ENCODE measurements around the gene TP53BP2. TPM values are rescaled to one million over a fixed set of nuclear protein-coding genes. Genes with fewer than 3 reads are reported as not detected.
A peak's percentile ranks its signal among the peaks of the same experiment; 100 is the strongest.

The TP53BP2 gene
- total RNA-seq, 4 donors from 2014 or later: 25.6 to 66.7 (median 50.8) TPM

DNA sequence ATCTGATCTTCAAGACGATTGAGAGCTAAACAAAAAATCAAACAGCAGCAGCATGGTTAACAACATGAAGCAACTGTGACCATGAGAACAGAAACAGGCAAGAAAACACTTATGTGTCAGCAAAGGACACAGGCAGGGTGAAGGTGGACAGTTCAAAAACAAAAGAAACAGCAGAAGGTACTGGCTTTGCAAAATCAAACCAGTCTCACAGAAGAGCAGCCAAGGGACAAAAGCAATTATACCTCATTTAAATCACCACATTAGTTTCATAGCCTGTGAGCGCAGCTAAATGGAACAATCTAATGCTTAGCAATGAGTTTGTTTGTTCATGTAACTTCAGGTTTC is 74.3 kb downstream of the TP53BP2 start:
- H3K9me3 ChIP-seq: no peaks in the 10 kb centered on the region
- TF ChIP-seq POLR2A (IDR thresholded peaks at IDR 0.05): no peak
- TF ChIP-seq, protein P1, sequence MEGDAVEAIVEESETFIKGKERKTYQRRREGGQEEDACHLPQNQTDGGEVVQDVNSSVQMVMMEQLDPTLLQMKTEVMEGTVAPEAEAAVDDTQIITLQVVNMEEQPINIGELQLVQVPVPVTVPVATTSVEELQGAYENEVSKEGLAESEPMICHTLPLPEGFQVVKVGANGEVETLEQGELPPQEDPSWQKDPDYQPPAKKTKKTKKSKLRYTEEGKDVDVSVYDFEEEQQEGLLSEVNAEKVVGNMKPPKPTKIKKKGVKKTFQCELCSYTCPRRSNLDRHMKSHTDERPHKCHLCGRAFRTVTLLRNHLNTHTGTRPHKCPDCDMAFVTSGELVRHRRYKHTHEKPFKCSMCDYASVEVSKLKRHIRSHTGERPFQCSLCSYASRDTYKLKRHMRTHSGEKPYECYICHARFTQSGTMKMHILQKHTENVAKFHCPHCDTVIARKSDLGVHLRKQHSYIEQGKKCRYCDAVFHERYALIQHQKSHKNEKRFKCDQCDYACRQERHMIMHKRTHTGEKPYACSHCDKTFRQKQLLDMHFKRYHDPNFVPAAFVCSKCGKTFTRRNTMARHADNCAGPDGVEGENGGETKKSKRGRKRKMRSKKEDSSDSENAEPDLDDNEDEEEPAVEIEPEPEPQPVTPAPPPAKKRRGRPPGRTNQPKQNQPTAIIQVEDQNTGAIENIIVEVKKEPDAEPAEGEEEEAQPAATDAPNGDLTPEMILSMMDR (IDR thresholded peaks at IDR 0.05): no peak
- intact Hi-C loops (cut with DNase I; ENCODE audit: low total_unique reads): no loop called here
- H3K4me1 ChIP-seq: peaks cover 0 to 7% of the 10 kb centered on the region in 2 donors
- no peaks in the 10 kb centered on the region for H3K27me3 ChIP-seq
- no peak overlapping the region for H3K4me3 ChIP-seq
- H3K27ac ChIP-seq: peak overlapping the region; percentile 64 to 95
- no peaks in the 10 kb centered on the region for H3K36me3 ChIP-seq
- no peak for DNase-seq

DNA sequence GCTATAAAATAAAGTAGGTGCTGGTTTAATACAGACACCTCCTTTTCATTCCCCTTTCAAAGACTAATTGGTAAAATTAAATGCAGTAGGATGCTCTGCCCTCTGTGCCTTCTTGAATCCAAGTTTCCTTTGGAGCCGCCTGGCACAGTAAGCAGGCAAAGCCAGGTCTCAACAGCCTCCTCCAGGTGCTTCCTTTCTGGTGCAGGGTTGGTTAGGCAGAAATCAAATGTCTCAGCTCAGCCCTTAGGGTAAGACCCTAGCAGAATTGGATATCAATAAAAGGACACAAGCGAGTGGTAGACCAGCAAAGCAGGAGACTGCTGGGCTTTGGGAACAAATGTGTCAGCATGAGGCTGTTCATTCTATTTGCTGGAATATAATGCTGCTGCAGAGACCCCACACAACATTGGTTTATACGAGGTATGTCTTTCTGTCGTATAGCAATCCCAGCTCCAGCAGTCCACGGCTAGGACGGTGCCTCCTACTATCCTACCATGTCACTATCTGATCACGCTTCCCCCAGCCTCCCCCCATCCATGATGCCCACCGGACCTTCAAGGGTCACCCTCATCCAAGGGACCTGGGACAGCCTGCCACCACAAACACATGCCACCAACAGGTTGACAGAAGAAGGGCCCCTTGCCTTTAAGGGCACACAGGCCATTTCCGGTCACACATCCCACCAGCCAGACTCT is 75.0 kb downstream of the TP53BP2 start:
- H3K27ac ChIP-seq: peak overlapping the region; percentile 64 to 95
- no peak for TF ChIP-seq POLR2A (IDR thresholded peaks at IDR 0.05)
- TF ChIP-seq, protein P1 (IDR thresholded peaks at IDR 0.05): no peak
- H3K9me3 ChIP-seq: no peaks in the 10 kb centered on the region
- H3K27me3 ChIP-seq: no peaks in the 10 kb centered on the region
- DNase-seq: no peak
- intact Hi-C loops (cut with DNase I; ENCODE audit: low total_unique reads): no loop called here
- no peak overlapping the region for H3K4me3 ChIP-seq
- H3K4me1 ChIP-seq: peaks cover 0 to 7% of the 10 kb centered on the region in 2 donors
- no peaks in the 10 kb centered on the region for H3K36me3 ChIP-seq

DNA sequence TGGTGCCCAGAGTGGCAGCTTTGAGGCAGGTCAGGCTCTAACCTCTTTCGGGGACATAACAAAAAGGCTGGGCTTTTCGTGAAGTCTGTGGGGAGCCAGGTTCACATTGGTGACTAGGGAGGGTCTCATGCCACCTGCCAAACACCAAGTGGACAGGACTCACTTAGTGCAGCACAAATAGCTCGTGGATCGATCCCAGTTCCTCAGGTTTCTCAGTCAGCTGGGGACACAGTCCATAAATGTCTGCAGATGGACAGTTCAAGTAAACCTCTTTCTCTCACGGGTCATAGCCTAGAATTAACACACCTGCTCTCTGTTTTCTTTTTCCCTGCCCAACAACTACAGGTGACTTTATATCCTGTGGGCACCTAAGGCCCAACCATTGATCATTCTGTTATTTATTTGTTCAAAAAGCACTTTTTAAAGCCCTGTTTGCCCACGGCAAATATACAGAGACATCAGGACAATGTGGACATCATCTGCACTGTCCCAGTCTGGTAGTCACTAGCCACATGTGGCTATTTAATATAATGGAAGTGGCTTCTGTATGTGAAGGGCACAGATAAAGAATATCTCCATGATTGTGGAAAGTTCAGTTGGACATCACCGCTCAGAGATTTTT is 79.9 kb downstream of the TP53BP2 start:
- H3K4me3 ChIP-seq: no peak overlapping the region
- no peak overlapping the region for H3K27ac ChIP-seq
- TF ChIP-seq POLR2A (IDR thresholded peaks at IDR 0.05): no peak
- TF ChIP-seq, protein P1 (IDR thresholded peaks at IDR 0.05): no peak
- H3K36me3 ChIP-seq: no peaks in the 10 kb centered on the region
- H3K27me3 ChIP-seq: no peaks in the 10 kb centered on the region
- H3K9me3 ChIP-seq: no peaks in the 10 kb centered on the region
- no peak for DNase-seq
- intact Hi-C loops (cut with DNase I; ENCODE audit: low total_unique reads): no loop called here
- H3K4me1 ChIP-seq: no peaks in the 10 kb centered on the region

DNA sequence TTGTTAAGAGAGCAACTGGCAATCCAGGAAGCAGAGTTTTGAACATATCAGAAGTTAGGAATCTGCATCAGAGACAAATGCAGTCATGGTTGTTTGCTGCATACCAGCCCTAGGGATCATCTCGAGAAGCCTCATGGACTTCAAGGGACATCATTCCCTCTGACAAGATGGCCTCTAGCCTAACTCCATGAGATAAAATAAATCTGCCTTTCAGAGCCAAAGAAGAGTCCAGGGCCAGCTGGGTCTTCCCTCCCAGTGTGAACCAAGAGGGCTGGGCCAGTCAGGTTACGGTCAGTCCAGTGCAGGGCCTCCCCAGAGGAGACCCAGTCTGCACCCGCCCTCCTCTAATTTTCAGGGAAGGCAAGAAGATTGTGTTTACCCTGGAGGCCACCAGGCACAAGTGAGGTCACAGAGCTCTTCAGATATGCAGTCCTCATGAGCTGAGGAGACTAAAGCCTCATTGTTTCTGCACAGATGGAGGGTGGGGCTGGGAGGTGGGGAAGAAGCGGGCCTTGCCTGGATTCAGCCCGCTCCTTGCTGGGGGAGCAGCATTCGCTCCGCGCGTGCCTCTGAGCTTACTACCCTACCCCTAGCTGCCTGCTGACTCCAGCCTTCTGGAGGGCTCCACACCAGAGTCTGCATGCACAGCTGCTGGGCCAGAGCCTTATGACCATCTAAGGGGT is 80.6 kb downstream of the TP53BP2 start:
- Histone ChIP-seq H3K4me1 (no peaks in the 10 kb centered on the region), H3K9me3 (no peaks in the 10 kb centered on the region), H3K27me3 (no peaks in the 10 kb centered on the region), H3K27ac (no peak overlapping the region), H3K36me3 (no peaks in the 10 kb centered on the region), H3K4me3 (no peak overlapping the region)
- no peak for DNase-seq
- intact Hi-C loops (cut with DNase I; ENCODE audit: low total_unique reads): no loop called here
- TF ChIP-seq, protein P1 (IDR thresholded peaks at IDR 0.05): no peak
- no peak for TF ChIP-seq POLR2A (IDR thresholded peaks at IDR 0.05)

DNA sequence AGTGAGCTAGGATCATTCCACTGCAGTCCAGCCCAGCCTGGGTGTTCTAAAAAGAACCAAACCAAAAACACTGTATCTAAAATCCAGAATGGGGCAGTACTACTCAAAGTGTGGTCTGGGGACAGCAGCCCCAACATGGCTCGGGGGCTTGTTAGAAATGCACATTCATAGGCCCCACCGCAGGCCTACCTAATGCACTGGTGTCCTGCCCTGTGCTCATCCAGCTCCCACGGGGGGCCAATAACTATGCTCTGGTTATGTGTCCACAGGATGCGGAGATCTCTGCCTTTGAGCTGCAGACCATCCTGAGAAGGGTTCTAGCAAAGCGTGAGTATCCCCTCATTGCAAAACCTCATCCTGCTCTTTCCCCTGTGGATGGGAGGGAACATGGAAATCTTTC is 81.9 kb downstream of the TP53BP2 start:
- no peaks in the 10 kb centered on the region for H3K4me1 ChIP-seq
- intact Hi-C loops (cut with DNase I; ENCODE audit: low total_unique reads): no loop called here
- no peak overlapping the region for H3K27ac ChIP-seq
- H3K36me3 ChIP-seq: no peaks in the 10 kb centered on the region
- no peak overlapping the region for H3K4me3 ChIP-seq
- no peak for TF ChIP-seq POLR2A (IDR thresholded peaks at IDR 0.05)
- TF ChIP-seq, protein P1 (IDR thresholded peaks at IDR 0.05): no peak
- no peaks in the 10 kb centered on the region for H3K27me3 ChIP-seq
- H3K9me3 ChIP-seq: no peaks in the 10 kb centered on the region
- DNase-seq: no peak

Data from uterus (tissue), 4 donors.